H4 (cell line): ENCODE measurements around the gene SLC9A3. TPM values are rescaled to one million over a fixed set of nuclear protein-coding genes. Genes with fewer than 3 reads are reported as not detected.

ENCODE experiments used
- total RNA-seq: library from RNA; depleted of rRNA; stranded (reverse); fragments of >200 nt; shearing (Covaris generic); gene quantifications from 2 replicates; pipeline ENCODE4 v1.2.3, GENCODE V29; 2014; rRNA removed

SLC9A3 gene
- total RNA-seq, 1 experiment from 2014 or later, result 2.3 TPM

Other genes with a start within 250 kb of the SLC9A3 start
- gene AHRR, start 202.7 kb downstream of the SLC9A3 start, total RNA-seq, result 10.8 and 12.9 TPM in 2 replicates
- 34.3 and 42.4 TPM in 2 replicates for gene EXOC3, start 81.3 kb downstream of the SLC9A3 start, total RNA-seq
- gene CEP72, start 87.9 kb upstream of the SLC9A3 start, total RNA-seq, result 4.8 TPM in 2 replicates
- gene TPPP, start 168.9 kb upstream of the SLC9A3 start, total RNA-seq, result 0.85 and 0.90 TPM in 2 replicates